ENCODE data around the gene MCHR1. TPM values are rescaled to one million over a fixed set of nuclear protein-coding genes. Genes with fewer than 3 reads are reported as not detected.

Gene MCHR1
- 0.19 and 0.38 TPM in 2 replicates for total RNA-seq
- long read RNA-seq: 0 reads

DNA sequence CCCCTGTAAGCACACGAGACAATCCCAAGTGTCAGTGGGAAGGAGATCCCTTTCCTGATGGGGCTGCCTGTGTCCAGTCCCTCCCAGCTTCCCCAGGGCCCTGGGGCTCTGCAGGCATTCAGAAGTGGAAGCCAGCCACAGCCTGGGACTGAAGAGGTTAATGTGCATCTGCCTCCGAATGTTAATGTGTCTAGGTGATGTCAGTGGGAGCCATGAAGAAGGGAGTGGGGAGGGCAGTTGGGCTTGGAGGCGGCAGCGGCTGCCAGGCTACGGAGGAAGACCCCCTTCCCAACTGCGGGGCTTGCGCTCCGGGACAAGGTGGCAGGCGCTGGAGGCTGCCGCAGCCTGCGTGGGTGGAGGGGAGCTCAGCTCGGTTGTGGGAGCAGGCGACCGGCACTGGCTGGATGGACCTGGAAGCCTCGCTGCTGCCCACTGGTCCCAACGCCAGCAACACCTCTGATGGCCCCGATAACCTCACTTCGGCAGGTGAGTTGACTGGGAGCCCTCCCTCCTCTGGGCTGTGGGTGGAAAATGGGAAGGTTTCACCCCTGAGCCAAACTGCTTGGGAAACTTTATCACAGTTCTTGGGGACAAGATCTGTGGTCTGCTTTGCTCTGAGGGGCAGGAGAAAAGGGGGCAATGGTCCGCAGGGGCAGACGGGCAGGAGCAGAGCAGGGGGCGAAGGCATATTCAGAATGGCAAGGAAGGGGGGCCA, at the start of gene MCHR1:
MCHR1 (plus strand) TSS at position 236 of the 715 bp plus-strand sequence; CDS start at position 405, 169 bp downstream.
- no peak for TF ChIP-seq CTCF (IDR thresholded peaks at IDR 0.05; ENCODE audit: unreplicated experiment)
- Mint-ChIP-seq H3K27me3 (peaks cover 42% of the 10 kb centered on the region), H3K9me3 (ENCODE audit: low read depth) (no peaks in the 10 kb centered on the region), H3K27ac (peak within 1 kb of the TSS; percentile 66), H3K36me3 (ENCODE audit: insufficient read depth) (no peaks in the 10 kb centered on the region), H3K4me1 (ENCODE audit: low read depth) (peaks cover 7% of the 10 kb centered on the region), H3K4me3 (ENCODE audit: low read depth) (peak within 1 kb of the TSS; percentile 50)
- no peak for DNase-seq (ENCODE audit: low spot score, unreplicated experiment)

- H3K4me3 Mint-ChIP-seq (ENCODE audit: low read depth): no peak overlapping the region
- H3K9me3 Mint-ChIP-seq (ENCODE audit: low read depth): no peaks in the 10 kb centered on the region
- no peaks in the 10 kb centered on the region for H3K36me3 Mint-ChIP-seq (ENCODE audit: insufficient read depth)
- DNase-seq (ENCODE audit: low spot score, unreplicated experiment): no peak
- peaks cover 15% of the 10 kb centered on the region for H3K4me1 Mint-ChIP-seq (ENCODE audit: low read depth)
- no peaks in the 10 kb centered on the region for H3K27me3 Mint-ChIP-seq
- TF ChIP-seq CTCF (IDR thresholded peaks at IDR 0.05; ENCODE audit: unreplicated experiment): no peak
- no peak overlapping the region for H3K27ac Mint-ChIP-seq
Measured at GRCh38 chr22:40631925-40632324, 47.4 kb upstream of the MCHR1 start.

DNA sequence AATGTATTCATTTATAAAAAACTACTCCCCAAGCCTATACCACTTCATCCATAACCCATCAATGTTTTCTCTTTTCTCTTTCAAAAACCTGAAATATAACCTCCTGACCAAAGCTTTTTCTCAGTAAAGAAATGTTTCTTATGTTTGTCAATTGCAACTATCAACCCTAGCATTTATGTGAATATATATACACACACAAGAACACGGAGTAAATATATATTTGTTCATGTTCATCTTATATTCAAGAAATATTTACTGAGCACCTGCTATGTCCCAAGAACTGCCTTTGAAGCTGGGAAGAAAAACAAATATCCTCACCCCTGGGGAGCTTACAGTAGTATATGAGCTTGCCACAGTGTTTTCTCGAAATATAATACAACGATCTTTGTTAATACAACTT, 46.2 kb upstream of the MCHR1 start:
- no peak for DNase-seq (ENCODE audit: low spot score, unreplicated experiment)
- Mint-ChIP-seq H3K27me3 (no peaks in the 10 kb centered on the region), H3K4me3 (ENCODE audit: low read depth) (no peak overlapping the region), H3K9me3 (ENCODE audit: low read depth) (no peaks in the 10 kb centered on the region), H3K27ac (no peak overlapping the region), H3K4me1 (ENCODE audit: low read depth) (peaks cover 18% of the 10 kb centered on the region), H3K36me3 (ENCODE audit: insufficient read depth) (peaks cover 1% of the 10 kb centered on the region)
- TF ChIP-seq CTCF (IDR thresholded peaks at IDR 0.05; ENCODE audit: unreplicated experiment): no peak

DNA sequence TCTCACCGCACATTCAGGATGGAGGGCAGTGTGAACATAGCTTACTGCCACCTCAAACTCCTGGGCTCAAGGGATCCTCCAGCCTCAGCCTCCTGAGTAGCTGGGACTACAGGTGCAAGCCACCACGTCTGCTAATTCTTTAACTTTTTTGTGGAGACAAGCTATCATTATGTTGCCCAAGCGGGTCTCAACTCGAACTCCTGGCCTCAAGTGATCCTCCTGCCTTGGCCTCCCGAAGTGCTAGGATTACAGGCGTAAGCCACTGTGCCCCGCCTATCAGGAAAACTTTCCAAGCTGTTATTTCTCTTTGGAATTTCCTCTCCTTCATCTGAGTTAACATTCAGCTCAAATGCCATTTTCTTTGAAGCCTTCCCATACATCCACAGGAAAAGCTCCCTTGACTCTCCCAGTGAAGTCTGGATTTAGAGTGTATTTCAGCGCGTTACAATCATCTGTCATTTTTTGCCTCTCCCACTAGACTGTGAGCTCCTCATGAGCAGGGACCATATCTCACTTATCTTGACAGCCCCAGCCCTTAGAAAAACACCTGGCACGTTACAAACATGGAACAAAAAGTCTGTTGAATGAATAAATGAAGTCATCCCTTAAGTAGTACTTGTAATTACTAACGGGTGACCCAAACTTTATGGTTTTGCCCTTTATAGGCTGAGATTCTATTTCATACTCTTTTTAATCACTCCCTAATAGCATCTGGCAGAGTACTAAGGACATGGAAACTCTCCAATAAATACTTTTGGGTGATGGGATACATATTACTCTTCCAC, 45.0 kb upstream of the MCHR1 start:
- peaks cover 18% of the 10 kb centered on the region for H3K4me1 Mint-ChIP-seq (ENCODE audit: low read depth)
- no peaks in the 10 kb centered on the region for H3K27me3 Mint-ChIP-seq
- DNase-seq (ENCODE audit: low spot score, unreplicated experiment): no peak
- peak overlapping the region; percentile 7 for H3K27ac Mint-ChIP-seq
- no peak for TF ChIP-seq CTCF (IDR thresholded peaks at IDR 0.05; ENCODE audit: unreplicated experiment)
- H3K36me3 Mint-ChIP-seq (ENCODE audit: insufficient read depth): peaks cover 1% of the 10 kb centered on the region
- peak overlapping the region; percentile 91 for H3K4me3 Mint-ChIP-seq (ENCODE audit: low read depth)
- no peaks in the 10 kb centered on the region for H3K9me3 Mint-ChIP-seq (ENCODE audit: low read depth)

GRCh38 chr22:40635043-40635939, 44.0 kb upstream of the MCHR1 start:
- Mint-ChIP-seq H3K9me3 (ENCODE audit: low read depth) (no peaks in the 10 kb centered on the region), H3K4me1 (ENCODE audit: low read depth) (peaks cover 18% of the 10 kb centered on the region), H3K27ac (peak overlapping the region; percentile 88)

More at GRCh38 chr22:40635043-40635939, 44.0 kb upstream of the MCHR1 start:
- Mint-ChIP-seq H3K4me3 (ENCODE audit: low read depth) (peak overlapping the region; percentile 91), H3K27me3 (no peaks in the 10 kb centered on the region), H3K36me3 (ENCODE audit: insufficient read depth) (peaks cover 1% of the 10 kb centered on the region)
- no peak for DNase-seq (ENCODE audit: low spot score, unreplicated experiment)
- TF ChIP-seq CTCF (IDR thresholded peaks at IDR 0.05; ENCODE audit: unreplicated experiment): no peak

Data from progenitor cell of endocrine pancreas (in vitro differentiated cells).